ENCODE results near the gene MRPL24.

DNA sequence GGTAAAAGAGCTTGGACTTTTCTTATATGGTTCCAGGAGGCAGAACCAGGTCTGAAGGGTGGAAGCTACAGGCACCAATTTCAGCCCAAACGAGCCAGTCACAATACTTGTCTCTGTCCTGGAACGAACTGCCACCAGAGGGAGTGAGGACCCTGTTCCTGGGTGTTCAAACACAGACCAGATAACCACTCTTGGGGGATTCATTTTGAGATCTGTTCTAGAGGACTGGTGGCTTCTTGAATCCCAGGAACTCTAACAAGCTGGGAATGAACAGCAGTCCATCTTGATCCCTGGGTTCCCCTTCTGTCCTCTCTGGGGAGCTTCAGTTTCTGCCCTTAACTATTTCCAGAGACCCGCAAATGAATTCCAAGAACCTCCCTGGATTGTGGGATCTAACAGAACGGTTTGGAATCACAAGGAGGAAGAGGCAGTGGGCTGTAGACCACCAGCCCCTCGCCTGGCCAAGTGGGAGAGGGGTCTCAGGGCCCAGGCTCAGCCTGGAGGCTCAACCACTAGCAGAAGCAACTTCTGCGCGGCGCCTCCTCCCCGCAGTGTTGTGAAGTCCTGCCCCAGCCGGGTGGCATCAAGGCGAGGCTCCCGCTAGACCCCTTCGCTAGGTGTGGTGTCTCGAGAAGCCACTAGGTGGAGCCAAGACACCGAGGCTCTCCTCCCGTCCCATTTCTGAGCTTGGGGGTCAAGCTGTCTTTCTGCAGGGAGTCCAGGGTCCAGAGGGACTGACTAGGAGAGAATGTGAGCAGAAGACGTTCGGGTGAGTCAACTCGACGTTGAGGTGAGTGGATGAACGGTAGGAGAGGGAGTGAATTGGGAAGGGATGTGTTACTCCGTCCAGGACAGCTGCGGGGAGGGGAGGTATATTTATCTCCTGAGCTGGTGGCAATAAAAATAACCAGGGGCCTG is 51.6 kb downstream of the MRPL24 start:
- TF ChIP-seq, protein P1, sequence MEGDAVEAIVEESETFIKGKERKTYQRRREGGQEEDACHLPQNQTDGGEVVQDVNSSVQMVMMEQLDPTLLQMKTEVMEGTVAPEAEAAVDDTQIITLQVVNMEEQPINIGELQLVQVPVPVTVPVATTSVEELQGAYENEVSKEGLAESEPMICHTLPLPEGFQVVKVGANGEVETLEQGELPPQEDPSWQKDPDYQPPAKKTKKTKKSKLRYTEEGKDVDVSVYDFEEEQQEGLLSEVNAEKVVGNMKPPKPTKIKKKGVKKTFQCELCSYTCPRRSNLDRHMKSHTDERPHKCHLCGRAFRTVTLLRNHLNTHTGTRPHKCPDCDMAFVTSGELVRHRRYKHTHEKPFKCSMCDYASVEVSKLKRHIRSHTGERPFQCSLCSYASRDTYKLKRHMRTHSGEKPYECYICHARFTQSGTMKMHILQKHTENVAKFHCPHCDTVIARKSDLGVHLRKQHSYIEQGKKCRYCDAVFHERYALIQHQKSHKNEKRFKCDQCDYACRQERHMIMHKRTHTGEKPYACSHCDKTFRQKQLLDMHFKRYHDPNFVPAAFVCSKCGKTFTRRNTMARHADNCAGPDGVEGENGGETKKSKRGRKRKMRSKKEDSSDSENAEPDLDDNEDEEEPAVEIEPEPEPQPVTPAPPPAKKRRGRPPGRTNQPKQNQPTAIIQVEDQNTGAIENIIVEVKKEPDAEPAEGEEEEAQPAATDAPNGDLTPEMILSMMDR (IDR thresholded peaks at IDR 0.05 in 2 of 3, conservative IDR thresholded peaks at IDR 0.05 in 1 of 3; ENCODE audit: insufficient read depth in 2 of 3, low read depth in 1 of 3, low read length in 3 of 3): peak; percentile 92 to 97 (median 97)
- TF ChIP-seq, protein P2, sequence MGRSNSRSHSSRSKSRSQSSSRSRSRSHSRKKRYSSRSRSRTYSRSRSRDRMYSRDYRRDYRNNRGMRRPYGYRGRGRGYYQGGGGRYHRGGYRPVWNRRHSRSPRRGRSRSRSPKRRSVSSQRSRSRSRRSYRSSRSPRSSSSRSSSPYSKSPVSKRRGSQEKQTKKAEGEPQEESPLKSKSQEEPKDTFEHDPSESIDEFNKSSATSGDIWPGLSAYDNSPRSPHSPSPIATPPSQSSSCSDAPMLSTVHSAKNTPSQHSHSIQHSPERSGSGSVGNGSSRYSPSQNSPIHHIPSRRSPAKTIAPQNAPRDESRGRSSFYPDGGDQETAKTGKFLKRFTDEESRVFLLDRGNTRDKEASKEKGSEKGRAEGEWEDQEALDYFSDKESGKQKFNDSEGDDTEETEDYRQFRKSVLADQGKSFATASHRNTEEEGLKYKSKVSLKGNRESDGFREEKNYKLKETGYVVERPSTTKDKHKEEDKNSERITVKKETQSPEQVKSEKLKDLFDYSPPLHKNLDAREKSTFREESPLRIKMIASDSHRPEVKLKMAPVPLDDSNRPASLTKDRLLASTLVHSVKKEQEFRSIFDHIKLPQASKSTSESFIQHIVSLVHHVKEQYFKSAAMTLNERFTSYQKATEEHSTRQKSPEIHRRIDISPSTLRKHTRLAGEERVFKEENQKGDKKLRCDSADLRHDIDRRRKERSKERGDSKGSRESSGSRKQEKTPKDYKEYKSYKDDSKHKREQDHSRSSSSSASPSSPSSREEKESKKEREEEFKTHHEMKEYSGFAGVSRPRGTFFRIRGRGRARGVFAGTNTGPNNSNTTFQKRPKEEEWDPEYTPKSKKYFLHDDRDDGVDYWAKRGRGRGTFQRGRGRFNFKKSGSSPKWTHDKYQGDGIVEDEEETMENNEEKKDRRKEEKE (IDR thresholded peaks at IDR 0.05; ENCODE audit: borderline replicate concordance in 1 of 2, control insufficient read depth in 1 of 2, low read depth in 2 of 2, low read length in 1 of 2): no peak
- TF ChIP-seq, protein P3, sequence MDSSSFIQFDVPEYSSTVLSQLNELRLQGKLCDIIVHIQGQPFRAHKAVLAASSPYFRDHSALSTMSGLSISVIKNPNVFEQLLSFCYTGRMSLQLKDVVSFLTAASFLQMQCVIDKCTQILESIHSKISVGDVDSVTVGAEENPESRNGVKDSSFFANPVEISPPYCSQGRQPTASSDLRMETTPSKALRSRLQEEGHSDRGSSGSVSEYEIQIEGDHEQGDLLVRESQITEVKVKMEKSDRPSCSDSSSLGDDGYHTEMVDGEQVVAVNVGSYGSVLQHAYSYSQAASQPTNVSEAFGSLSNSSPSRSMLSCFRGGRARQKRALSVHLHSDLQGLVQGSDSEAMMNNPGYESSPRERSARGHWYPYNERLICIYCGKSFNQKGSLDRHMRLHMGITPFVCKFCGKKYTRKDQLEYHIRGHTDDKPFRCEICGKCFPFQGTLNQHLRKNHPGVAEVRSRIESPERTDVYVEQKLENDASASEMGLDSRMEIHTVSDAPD (CRISPR knock-in tag; IDR thresholded peaks at IDR 0.05): no peak
- TF ChIP-seq TEAD4 (IDR thresholded peaks at IDR 0.05; ENCODE audit: low read length) (no peak), TEAD4 (CRISPR knock-in tag; IDR thresholded peaks at IDR 0.05; ENCODE audit: borderline replicate concordance) (no peak)
